ENCODE data around the gene SLIT3. TPM values are rescaled to one million over a fixed set of nuclear protein-coding genes. Genes with fewer than 3 reads are reported as not detected.

Gene SLIT3
- total and polyA plus RNA-seq, 10 of the 15 experiments (the other 5 are each of a cell fraction or from before 2014, with no cell fraction given): 0.05 TPM; not detected in 9

DNA sequence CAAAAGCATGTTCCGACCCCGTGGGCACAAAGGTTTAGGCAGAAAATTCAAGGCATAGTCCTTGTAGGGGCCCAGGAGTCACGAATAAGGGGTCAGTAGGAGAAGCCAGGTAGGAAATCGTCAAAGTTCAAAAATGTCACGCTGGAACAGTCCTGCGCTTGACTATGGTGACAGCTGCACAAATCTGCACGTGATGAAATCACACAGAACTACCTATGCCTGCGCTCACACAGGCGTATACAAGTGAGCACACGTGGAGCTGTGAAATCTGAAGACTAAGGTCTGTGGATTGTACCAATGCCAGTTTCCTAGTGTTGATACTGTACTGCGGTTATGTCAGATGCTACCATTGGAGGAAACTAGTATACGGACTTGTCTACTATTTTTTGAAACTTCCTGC, 418.7 kb downstream of the SLIT3 start:
- DNase-seq (ENCODE audit: low read depth, low spot score) (no peak), ATAC-seq (no peak), FAIRE-seq (no peak)
- CTCF ChIA-PET: no interaction called here
- H3K4me1 ChIP-seq (ENCODE audit: control insufficient read depth, insufficient read depth, low read length): peaks cover 5% of the 10 kb centered on the region
- RAD21 ChIA-PET (ENCODE audit: unreplicated experiment): no interaction called here
- no TSS peak for BruUV-seq (replicated peaks)
- in situ Hi-C loops (cut with MboI): no loop called here
- no peak for TF ChIP-seq IKZF2 (IDR thresholded peaks at IDR 0.05)
- TF ChIP-seq SMAD1 (IDR thresholded peaks at IDR 0.05; ENCODE audit: low read depth, partially characterized antibody): no peak
- TF ChIP-seq NBN (IDR thresholded peaks at IDR 0.05): no peak
- no peak for TF ChIP-seq RUNX3 (IDR thresholded peaks at IDR 0.05; ENCODE audit: low read length)
- no peak for TF ChIP-seq MYC (IDR thresholded peaks at IDR 0.05; ENCODE audit: insufficient read depth, insufficient read length, insufficient replicate concordance, low read length, severe bottlenecking)
- TF ChIP-seq, protein P1, sequence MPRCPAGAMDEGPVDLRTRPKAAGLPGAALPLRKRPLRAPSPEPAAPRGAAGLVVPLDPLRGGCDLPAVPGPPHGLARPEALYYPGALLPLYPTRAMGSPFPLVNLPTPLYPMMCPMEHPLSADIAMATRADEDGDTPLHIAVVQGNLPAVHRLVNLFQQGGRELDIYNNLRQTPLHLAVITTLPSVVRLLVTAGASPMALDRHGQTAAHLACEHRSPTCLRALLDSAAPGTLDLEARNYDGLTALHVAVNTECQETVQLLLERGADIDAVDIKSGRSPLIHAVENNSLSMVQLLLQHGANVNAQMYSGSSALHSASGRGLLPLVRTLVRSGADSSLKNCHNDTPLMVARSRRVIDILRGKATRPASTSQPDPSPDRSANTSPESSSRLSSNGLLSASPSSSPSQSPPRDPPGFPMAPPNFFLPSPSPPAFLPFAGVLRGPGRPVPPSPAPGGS (IDR thresholded peaks at IDR 0.05; ENCODE audit: borderline replicate concordance, insufficient read depth, low read depth, low read length, poor library complexity, severe bottlenecking): no peak
- no peak for TF ChIP-seq TBL1XR1 (IDR thresholded peaks at IDR 0.05; ENCODE audit: low read depth, low read length)
- no peak for TF ChIP-seq SPI1 (IDR thresholded peaks at IDR 0.05; ENCODE audit: borderline replicate concordance, insufficient read depth, low read depth, low read length)
- TF ChIP-seq MTA2 (IDR thresholded peaks at IDR 0.05; ENCODE audit: low read depth): no peak
- no peak for TF ChIP-seq TCF12 (IDR thresholded peaks at IDR 0.05; ENCODE audit: low read depth, low read length)
- TF ChIP-seq EP300 (IDR thresholded peaks at IDR 0.05; ENCODE audit: borderline replicate concordance in 1 of 2, control insufficient read depth in 1 of 2, low read depth in 2 of 2, low read length in 2 of 2): no peak
- TF ChIP-seq IRF4 (IDR thresholded peaks at IDR 0.05; ENCODE audit: low read depth, low read length): no peak
- no peak for TF ChIP-seq SREBF2 (IDR thresholded peaks at IDR 0.05; ENCODE audit: low read length)
- TF ChIP-seq MEF2B (IDR thresholded peaks at IDR 0.05; ENCODE audit: partially characterized antibody, poor library complexity, severe bottlenecking): no peak
- TF ChIP-seq CBX5 (IDR thresholded peaks at IDR 0.05; ENCODE audit: low read depth): no peak
- TF ChIP-seq, protein P2, sequence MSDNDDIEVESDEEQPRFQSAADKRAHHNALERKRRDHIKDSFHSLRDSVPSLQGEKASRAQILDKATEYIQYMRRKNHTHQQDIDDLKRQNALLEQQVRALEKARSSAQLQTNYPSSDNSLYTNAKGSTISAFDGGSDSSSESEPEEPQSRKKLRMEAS (IDR thresholded peaks at IDR 0.05; ENCODE audit: low read depth, low read length): no peak
- TF ChIP-seq GABPA (IDR thresholded peaks at IDR 0.05; ENCODE audit: low read depth): no peak
- H3K4me3 ChIP-seq: no peak overlapping the region
- H3K27me3 ChIP-seq (replicated peaks in 1 of 2; ENCODE audit: control insufficient read depth in 2 of 2, insufficient read depth in 2 of 2, low read length in 1 of 2): no peaks in the 10 kb centered on the region
- POLR2A ChIA-PET: no interaction called here
- H3K9me3 ChIP-seq (replicated peaks; ENCODE audit: control insufficient read depth, insufficient read depth, low read length): no peaks in the 10 kb centered on the region
- H3K79me2 ChIP-seq (ENCODE audit: control insufficient read depth, insufficient read depth, low read length): no peaks in the 10 kb centered on the region
- no peak overlapping the region for H3K27ac ChIP-seq (ENCODE audit: control insufficient read depth, insufficient read depth)
- no peaks in the 10 kb centered on the region for H4K20me1 ChIP-seq (ENCODE audit: control insufficient read depth, insufficient read depth)
- intact Hi-C loops (cut with micrococcal nuclease; ENCODE audit: unreplicated experiment): no loop called here
- 46% methylated on average over 12 of the region's 12 CpGs for WGBS (ENCODE audit: insufficient coverage, insufficient replicate concordance, low lambda C conversion rate, missing lambda C conversion rate)
- SMC1A ChIA-PET (ENCODE audit: uncharacterized antibody, unreplicated experiment): no interaction called here
- H2AFZ ChIP-seq (ENCODE audit: control insufficient read depth, low read depth, low read length): no peak overlapping the region
- H3K4me2 ChIP-seq (ENCODE audit: control insufficient read depth, insufficient read depth): no peak overlapping the region
- H3K9ac ChIP-seq (ENCODE audit: control insufficient read depth, insufficient read depth, low read length): no peak overlapping the region
- no peaks in the 10 kb centered on the region for H3K36me3 ChIP-seq (ENCODE audit: control insufficient read depth in 2 of 2, insufficient read depth in 2 of 2, low read length in 1 of 2)
